Ovary (tissue), 9 donors: Measurements from ENCODE around the gene TENM4. TPM values are rescaled to one million over a fixed set of nuclear protein-coding genes. Genes with fewer than 3 reads are reported as not detected.

Experiments
- DNase-seq, 5 donors: peaks; one replicate each; pipeline ENCODE4 v3.0.0-alpha.2; 2019 to 2020
- H3K27ac ChIP-seq, 2 donors: fragments of 200-600 bp; one replicate each; pipeline versions ENCODE4 v1.5.1 to v1.8.0; 2019 to 2022
- H3K27me3 ChIP-seq: fragments of 200-600 bp; one replicate; pipeline ENCODE4 v1.8.0; 2022
- H3K36me3 ChIP-seq: fragments of 200-600 bp; sonication (generic); one replicate; pipeline ENCODE4 v1.5.1; 2019
- H3K4me1 ChIP-seq: one replicate; pipeline ENCODE4 v1.8.1; 2013; ENCODE audit warnings: mild to moderate bottlenecking, moderate library complexity; ENCODE audit not compliant: insufficient read depth
- H3K4me3 ChIP-seq: fragments of 200-600 bp; sonication (generic); one replicate; pipeline ENCODE4 v1.5.1; 2017
- H3K9me3 ChIP-seq, 2 donors: fragments of 200-600 bp in 1 of 2; sonication (generic) in 1 of 2; one replicate each; pipeline versions ENCODE4 v1.5.1 to v1.8.1; 2013 to 2019; ENCODE audit warnings: mild to moderate bottlenecking in 1 of 2, moderate library complexity in 1 of 2
- CTCF ChIP-seq, 3 donors: fragments of 450-650 bp in 2 of 3; fragments of 200-600 bp in 1 of 3; IDR thresholded peaks; one replicate each; pipeline versions ENCODE4 v1.5.1 to v1.8.0; 2016 to 2022; ENCODE audit warnings: antibody characterized with exemption in 3 of 3, mild to moderate bottlenecking in 1 of 3
- EP300 ChIP-seq: sonication (generic); formaldehyde crosslinking; IDR thresholded peaks from one replicate; pipeline ENCODE4 v1.6.1; 2017; ENCODE audit warnings: antibody characterized with exemption
- POLR2A ChIP-seq: fragments of 450-650 bp; IDR thresholded peaks from one replicate; pipeline ENCODE4 v1.6.1; 2017; ENCODE audit warnings: antibody characterized with exemption, mild to moderate bottlenecking, moderate library complexity
- WGBS, 3 donors: extraction: QIAGEN DNeasy Blood & Tissue Kit in 1 of 3; methylation state at CpG; one replicate each; pipeline versions ENCODE4 v1.1.5 to v1.1.7; 2013 to 2017; 5-methylcytosine and 5-hydroxymethylcytosine counted together
- intact Hi-C, 4 donors: fragments of 100-400 bp; cut with DNase I; formaldehyde crosslinking; loops; one replicate each; pipeline versions ENCODE4 v1.11.0 to v1.15.1; 2022 to 2023
- polyA plus RNA-seq, 2 donors: library from polyadenylated mRNA; stranded (reverse); fragments of 200-250 nt in 1 of 2; fragments of 350-450 nt in 1 of 2; fragmentation: Illumina TruSeq in 1 of 2; extraction: RNeasy Lipid Tissue Mini Kit (QIAGEN cat#74804) in 1 of 2; gene quantifications; one replicate each; pipeline ENCODE4 v1.2.3, GENCODE V29; 2013 to 2014
- total RNA-seq, 7 donors: library from RNA; depleted of rRNA in 2 of 7; stranded (reverse); fragments of >200 nt in 2 of 7; fragmentation: NEBNext Ultra II Directional in 3 of 7; extraction: Animal tissue kit (Norgen Biotek cat#: 25700) in 3 of 7; gene quantifications; one replicate each; pipeline versions ENCODE4 v1.1.0 to v1.2.4, GENCODE V29; 2016 to 2023
- donor health status: DM: no; HTN: no; CAD: no; lungs with moderate emphysema.
- donor health status: DM: no; HTN: no; CAD: no.
- donor health status: Bipolar disorder and iron deficiency.
- donor health status: DM: yes; HTN: yes; CAD: no.
- donor health status: DM: no; HTN: no; CAD: no.
- donor health status: DM: yes; HTN: yes; CAD: no.

Gene TENM4
- total and polyA plus RNA-seq, 9 donors: 11.0 to 206 (median 107) TPM

DNA sequence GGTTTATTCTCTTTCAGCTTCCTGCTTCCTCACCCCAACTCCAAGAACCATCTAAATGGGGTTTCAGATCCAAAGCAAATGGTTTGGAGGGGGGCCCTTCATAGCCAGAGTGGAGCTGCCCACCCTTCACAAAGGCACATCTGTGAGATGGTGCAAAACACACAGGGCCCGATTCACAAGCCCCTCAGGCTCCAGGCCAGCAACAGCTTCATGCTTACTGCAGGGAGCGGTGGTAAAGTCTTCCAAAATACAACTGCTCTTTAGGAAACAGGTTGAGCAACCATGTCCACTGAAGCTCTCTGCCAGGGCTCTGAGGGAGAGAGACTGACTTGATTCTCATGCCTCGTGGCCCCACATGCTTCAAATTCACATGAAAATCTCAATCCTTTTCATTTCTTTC is 653.1 kb downstream of the TENM4 start:
- H3K27ac ChIP-seq: no peak overlapping the region
- no peaks in the 10 kb centered on the region for H3K36me3 ChIP-seq
- DNase-seq: no peak
- peaks cover 1% of the 10 kb centered on the region for H3K4me1 ChIP-seq
- 82 to 91% (median 83%) methylated on average over 3 of the region's 3 CpGs for WGBS, 3 donors
- H3K4me3 ChIP-seq: no peak overlapping the region
- intact Hi-C loops: no loop called here
- TF ChIP-seq CTCF (IDR thresholded peaks at IDR 0.05): no peak
- TF ChIP-seq POLR2A: no peak
- TF ChIP-seq EP300: no peak
- no peaks in the 10 kb centered on the region for H3K27me3 ChIP-seq
- H3K9me3 ChIP-seq: no peaks in the 10 kb centered on the region

DNA sequence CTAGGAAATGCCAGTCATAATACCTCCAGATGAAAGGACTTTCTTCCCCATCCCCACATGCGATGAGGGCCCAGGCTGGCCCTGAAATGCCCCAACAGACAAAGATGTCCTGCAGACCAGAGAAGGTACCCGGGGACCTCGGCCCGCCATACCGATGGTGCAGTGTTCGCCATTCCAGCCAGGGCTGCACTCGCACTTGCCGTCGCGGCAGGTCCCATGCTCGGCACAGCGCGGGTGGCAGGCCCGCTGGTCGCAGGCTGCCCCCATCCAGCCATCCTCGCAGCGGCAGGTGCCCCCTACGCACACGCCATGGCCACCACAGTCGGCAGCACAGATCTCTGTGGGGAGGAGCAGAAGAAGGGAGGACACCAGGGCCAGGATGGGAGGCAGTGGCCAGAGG is 654.1 kb downstream of the TENM4 start:
- no peak overlapping the region for H3K4me3 ChIP-seq
- TF ChIP-seq EP300 (no peak), POLR2A (no peak), CTCF (IDR thresholded peaks at IDR 0.05) (no peak)
- intact Hi-C loops: no loop called here
- H3K9me3 ChIP-seq: no peaks in the 10 kb centered on the region
- no peak for DNase-seq
- H3K27me3 ChIP-seq: no peaks in the 10 kb centered on the region
- H3K36me3 ChIP-seq: no peaks in the 10 kb centered on the region
- peaks cover 1% of the 10 kb centered on the region for H3K4me1 ChIP-seq
- 95 to 97% (median 96%) methylated on average over 20 of the region's 20 CpGs for whole genome bisulfite sequencing, 3 donors
- no peak overlapping the region for H3K27ac ChIP-seq

GRCh38 chr11:78786086-78786485 is 654.7 kb downstream of the TENM4 start:
- no peak for TF ChIP-seq EP300
- no peak for TF ChIP-seq POLR2A
- TF ChIP-seq CTCF (IDR thresholded peaks at IDR 0.05): no peak
- intact Hi-C loops: no loop called here
- Histone ChIP-seq H3K27ac (no peak overlapping the region), H3K4me1 (peaks cover 1% of the 10 kb centered on the region), H3K9me3 (no peaks in the 10 kb centered on the region), H3K4me3 (no peak overlapping the region), H3K36me3 (no peaks in the 10 kb centered on the region), H3K27me3 (no peaks in the 10 kb centered on the region)
- DNase-seq: no peak
- 18 to 42% (median 24%) methylated on average over 5 of the region's 5 CpGs for WGBS, 3 donors

GRCh38 chr11:78784321-78785061 is 656.3 kb downstream of the TENM4 start:
- intact Hi-C loops: no loop called here
- H3K27me3 ChIP-seq: no peaks in the 10 kb centered on the region

More at GRCh38 chr11:78784321-78785061, 656.3 kb downstream of the TENM4 start:
- no peak for DNase-seq
- H3K36me3 ChIP-seq: no peaks in the 10 kb centered on the region
- no peaks in the 10 kb centered on the region for H3K9me3 ChIP-seq
- WGBS, 3 donors: 69 to 76% (median 71%) methylated on average over 9 of the region's 9 CpGs
- H3K4me1 ChIP-seq: peaks cover 1% of the 10 kb centered on the region
- H3K27ac ChIP-seq: no peak overlapping the region
- H3K4me3 ChIP-seq: no peak overlapping the region
- TF ChIP-seq EP300 (no peak), POLR2A (no peak), CTCF (IDR thresholded peaks at IDR 0.05) (no peak)
